DMS53 treated with DMSO at 0.1 percent for 48 hours (cell line): ENCODE data around the gene TCOF1.
A peak's percentile ranks its signal among the peaks of the same experiment; 100 is the strongest.

ENCODE experiments used
- DNase-seq: peaks from one replicate; lab custom pipeline; 2025; ENCODE audit not compliant: unreplicated experiment; lab: John Stamatoyannopoulos, UW

TCOF1 gene

GRCh38 chr5:150347451-150347850 lies 10.0 kb upstream of the TCOF1 start:
- DNase-seq, result no peak

GRCh38 chr5:150349681-150350275 lies 7.7 kb upstream of the TCOF1 start:
- no peak for DNase-seq

- DNase-seq, result peak; percentile 62
These were observed 6.8 kb upstream of the TCOF1 start for GRCh38 chr5:150350524-150351344.

- no peak for DNase-seq
These were observed 5.1 kb upstream of the TCOF1 start for GRCh38 chr5:150352244-150353031.

GRCh38 chr5:150353032-150353675 lies 4.3 kb upstream of the TCOF1 start:
- DNase-seq, result no peak

- no peak for DNase-seq
These were observed 1.7 kb upstream of the TCOF1 start for GRCh38 chr5:150355791-150356190.

- no peak for DNase-seq
These were observed 762 bp upstream of the TCOF1 start for GRCh38 chr5:150356575-150357294.

- no peak for DNase-seq
These were observed 981 bp downstream of the TCOF1 start for GRCh38 chr5:150358261-150359095.

GRCh38 chr5:150361301-150361700 lies 3.8 kb downstream of the TCOF1 start:
- DNase-seq, result no peak

- DNase-seq, result no peak
These were observed 5.7 kb downstream of the TCOF1 start for GRCh38 chr5:150363185-150363584.

GRCh38 chr5:150364004-150364403 lies 6.5 kb downstream of the TCOF1 start:
- no peak for DNase-seq

- no peak for DNase-seq
These were observed 11.0 kb downstream of the TCOF1 start for GRCh38 chr5:150368526-150368925.

GRCh38 chr5:150372639-150373038 lies 15.1 kb downstream of the TCOF1 start:
- DNase-seq, result no peak

- DNase-seq, result no peak
These were observed 17.2 kb downstream of the TCOF1 start for GRCh38 chr5:150374651-150375050.

GRCh38 chr5:150376799-150377771 lies 19.6 kb downstream of the TCOF1 start:
- no peak for DNase-seq

- DNase-seq, result no peak
These were observed 20.6 kb downstream of the TCOF1 start for GRCh38 chr5:150377964-150378694.

- DNase-seq, result no peak
These were observed 27.2 kb downstream of the TCOF1 start for GRCh38 chr5:150384701-150385100.
